ENCODE measurements around the gene ZNRF2. TPM values are rescaled to one million over a fixed set of nuclear protein-coding genes. Genes with fewer than 3 reads are reported as not detected.

The ZNRF2 gene
- total RNA-seq, 3 donors from 2014 or later (not counting 1 experiment from before 2014, with no cell fraction given): 35.0 to 43.7 (median 36.3) TPM

DNA sequence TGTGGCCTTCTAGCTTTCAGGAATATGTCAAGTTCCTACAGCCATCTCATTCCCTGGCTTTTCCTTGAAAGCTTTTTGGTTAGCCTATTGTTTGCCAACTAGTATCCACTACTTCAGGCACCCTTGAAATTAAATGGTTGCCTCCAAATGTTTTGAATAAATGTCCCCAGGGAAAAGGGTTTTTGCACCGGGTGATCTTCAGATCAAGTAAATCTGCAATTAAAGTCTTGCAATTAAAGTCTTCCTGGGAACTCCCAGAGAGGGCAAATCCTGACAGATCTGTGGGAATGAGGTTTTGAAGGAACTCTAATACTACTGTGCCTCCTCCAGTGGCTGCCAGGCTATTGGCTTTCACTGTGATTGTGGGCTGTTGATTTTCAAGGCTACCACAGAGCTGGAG lies 17.7 kb upstream of the ZNRF2 start:
- H3K9me3 ChIP-seq (ENCODE audit: control insufficient read depth, insufficient read depth, low read length): no peaks in the 10 kb centered on the region
- no peaks in the 10 kb centered on the region for H3K4me1 ChIP-seq (ENCODE audit: control insufficient read depth, insufficient read depth, low read length)
- Mint-ChIP-seq H3K4me3 (no peak overlapping the region), H3K9me3 (no peaks in the 10 kb centered on the region), H3K27me3 (ENCODE audit: low read depth in 2 of 2) (no peaks in the 10 kb centered on the region), H3K27ac (no peak overlapping the region), H3K4me1 (no peaks in the 10 kb centered on the region), H3K36me3 (no peaks in the 10 kb centered on the region)
- TF ChIP-seq, protein P1, sequence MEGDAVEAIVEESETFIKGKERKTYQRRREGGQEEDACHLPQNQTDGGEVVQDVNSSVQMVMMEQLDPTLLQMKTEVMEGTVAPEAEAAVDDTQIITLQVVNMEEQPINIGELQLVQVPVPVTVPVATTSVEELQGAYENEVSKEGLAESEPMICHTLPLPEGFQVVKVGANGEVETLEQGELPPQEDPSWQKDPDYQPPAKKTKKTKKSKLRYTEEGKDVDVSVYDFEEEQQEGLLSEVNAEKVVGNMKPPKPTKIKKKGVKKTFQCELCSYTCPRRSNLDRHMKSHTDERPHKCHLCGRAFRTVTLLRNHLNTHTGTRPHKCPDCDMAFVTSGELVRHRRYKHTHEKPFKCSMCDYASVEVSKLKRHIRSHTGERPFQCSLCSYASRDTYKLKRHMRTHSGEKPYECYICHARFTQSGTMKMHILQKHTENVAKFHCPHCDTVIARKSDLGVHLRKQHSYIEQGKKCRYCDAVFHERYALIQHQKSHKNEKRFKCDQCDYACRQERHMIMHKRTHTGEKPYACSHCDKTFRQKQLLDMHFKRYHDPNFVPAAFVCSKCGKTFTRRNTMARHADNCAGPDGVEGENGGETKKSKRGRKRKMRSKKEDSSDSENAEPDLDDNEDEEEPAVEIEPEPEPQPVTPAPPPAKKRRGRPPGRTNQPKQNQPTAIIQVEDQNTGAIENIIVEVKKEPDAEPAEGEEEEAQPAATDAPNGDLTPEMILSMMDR (IDR thresholded peaks at IDR 0.05): no peak
- ATAC-seq (no peak), DNase-seq (no peak)
- H3K36me3 ChIP-seq (ENCODE audit: control insufficient read depth, insufficient read depth, low read length): no peaks in the 10 kb centered on the region
- no peaks in the 10 kb centered on the region for H3K27me3 ChIP-seq (ENCODE audit: control insufficient read depth, insufficient read depth, low read length)
- no peak overlapping the region for H3K4me3 ChIP-seq (ENCODE audit: low read length)
- 67% methylated on average over 1 of the region's 1 CpG for WGBS (ENCODE audit: insufficient coverage)
- intact Hi-C loops (cut with micrococcal nuclease): no loop called here
- no peak overlapping the region for H3K27ac ChIP-seq (ENCODE audit: low read length)

DNA sequence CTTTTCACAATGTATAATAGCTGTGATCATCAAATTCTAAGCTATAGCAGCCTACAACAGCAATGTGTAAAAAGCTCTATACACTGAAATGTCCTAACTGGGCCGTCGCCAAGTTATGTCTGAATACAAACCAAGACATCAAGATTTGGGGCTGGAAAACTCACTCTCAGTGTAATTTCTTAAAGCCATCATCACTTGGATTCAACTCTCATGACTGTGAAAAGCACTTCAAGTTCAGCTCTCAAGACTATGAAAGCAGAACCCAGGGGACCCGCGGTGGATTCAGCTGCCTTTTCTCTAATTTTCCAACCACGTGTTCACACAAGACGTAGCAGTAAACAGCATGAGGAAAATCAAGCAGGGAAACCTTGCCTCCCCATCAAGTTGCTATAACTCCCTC lies 15.8 kb upstream of the ZNRF2 start:
- no peak for ATAC-seq
- no peaks in the 10 kb centered on the region for H3K9me3 Mint-ChIP-seq
- H3K4me3 ChIP-seq (ENCODE audit: low read length): no peak overlapping the region
- no peaks in the 10 kb centered on the region for H3K4me1 Mint-ChIP-seq
- no peak overlapping the region for H3K27ac Mint-ChIP-seq
- no peak overlapping the region for H3K4me3 Mint-ChIP-seq
- no peak overlapping the region for H3K27ac ChIP-seq (ENCODE audit: low read length)
- no peaks in the 10 kb centered on the region for H3K27me3 Mint-ChIP-seq (ENCODE audit: low read depth in 2 of 2)
- no peaks in the 10 kb centered on the region for H3K27me3 ChIP-seq (ENCODE audit: control insufficient read depth, insufficient read depth, low read length)
- no peak for DNase-seq
- no peaks in the 10 kb centered on the region for H3K9me3 ChIP-seq (ENCODE audit: control insufficient read depth, insufficient read depth, low read length)
- TF ChIP-seq, protein P1 (IDR thresholded peaks at IDR 0.05): no peak
- H3K36me3 ChIP-seq (ENCODE audit: control insufficient read depth, insufficient read depth, low read length): no peaks in the 10 kb centered on the region
- no peaks in the 10 kb centered on the region for H3K36me3 Mint-ChIP-seq
- H3K4me1 ChIP-seq (ENCODE audit: control insufficient read depth, insufficient read depth, low read length): no peaks in the 10 kb centered on the region
- WGBS (ENCODE audit: insufficient coverage): 83% methylated on average over 6 of the region's 6 CpGs
- intact Hi-C loops (cut with micrococcal nuclease): no loop called here

DNA sequence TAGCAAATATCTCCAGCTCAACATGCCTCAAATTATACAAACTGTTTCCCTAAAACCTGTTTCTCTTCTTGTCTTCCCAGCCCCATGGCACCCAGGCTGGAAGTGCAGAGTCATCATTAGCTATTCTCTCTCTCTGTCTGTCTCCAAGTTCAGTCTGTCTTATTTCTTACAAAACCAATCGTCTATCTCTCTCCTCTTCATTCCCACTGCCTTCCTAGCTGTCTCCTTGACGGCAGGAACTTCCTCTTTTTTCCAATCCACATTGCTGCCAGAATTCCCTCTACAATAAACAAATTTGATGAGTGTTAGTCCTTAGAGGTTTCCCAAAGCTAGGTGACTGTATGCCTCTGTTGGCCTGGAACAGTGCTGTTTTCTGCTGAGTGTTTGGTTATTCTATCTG lies 14.9 kb upstream of the ZNRF2 start:
- no peak overlapping the region for H3K4me3 ChIP-seq (ENCODE audit: low read length)
- Mint-ChIP-seq H3K9me3 (no peaks in the 10 kb centered on the region), H3K4me3 (no peak overlapping the region), H3K27me3 (ENCODE audit: low read depth in 2 of 2) (no peaks in the 10 kb centered on the region), H3K27ac (no peak overlapping the region), H3K36me3 (no peaks in the 10 kb centered on the region), H3K4me1 (no peaks in the 10 kb centered on the region)
- no peak overlapping the region for H3K27ac ChIP-seq (ENCODE audit: low read length)
- no peaks in the 10 kb centered on the region for H3K36me3 ChIP-seq (ENCODE audit: control insufficient read depth, insufficient read depth, low read length)
- no peaks in the 10 kb centered on the region for H3K9me3 ChIP-seq (ENCODE audit: control insufficient read depth, insufficient read depth, low read length)
- no peak for ATAC-seq
- 67% methylated on average over 1 of the region's 2 CpGs for WGBS (ENCODE audit: insufficient coverage)
- no peak for DNase-seq
- H3K27me3 ChIP-seq (ENCODE audit: control insufficient read depth, insufficient read depth, low read length): no peaks in the 10 kb centered on the region
- TF ChIP-seq, protein P1 (IDR thresholded peaks at IDR 0.05): no peak
- intact Hi-C loops (cut with micrococcal nuclease): no loop called here
- H3K4me1 ChIP-seq (ENCODE audit: control insufficient read depth, insufficient read depth, low read length): no peaks in the 10 kb centered on the region

DNA sequence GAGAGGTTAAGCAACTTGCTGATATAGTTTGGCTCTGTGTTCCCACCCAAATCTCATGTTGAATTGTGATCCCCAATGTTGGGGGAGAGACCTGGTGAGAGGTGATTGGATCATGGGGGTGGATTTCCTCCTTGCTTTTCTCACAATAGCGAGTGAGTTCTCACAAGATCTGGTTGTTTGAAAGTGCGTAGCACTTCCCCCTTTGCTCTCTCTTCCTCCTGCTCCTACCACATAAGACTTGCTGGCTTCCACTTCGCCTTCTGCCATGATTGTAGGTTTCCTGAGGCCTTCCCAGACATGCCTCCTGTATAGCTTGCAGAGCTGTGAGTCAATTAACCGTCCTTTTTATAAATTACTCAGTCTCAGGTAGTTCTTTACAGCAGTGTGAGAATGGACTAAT lies 13.5 kb upstream of the ZNRF2 start:
- WGBS (ENCODE audit: insufficient coverage): 83% methylated on average over 3 of the region's 4 CpGs

More for the DNA sequence above, 13.5 kb upstream of the ZNRF2 start:
- no peaks in the 10 kb centered on the region for H3K4me1 Mint-ChIP-seq
- H3K9me3 Mint-ChIP-seq: no peaks in the 10 kb centered on the region
- no peaks in the 10 kb centered on the region for H3K27me3 Mint-ChIP-seq (ENCODE audit: low read depth in 2 of 2)
- Histone ChIP-seq H3K27me3 (ENCODE audit: control insufficient read depth, insufficient read depth, low read length) (no peaks in the 10 kb centered on the region), H3K4me3 (ENCODE audit: low read length) (no peak overlapping the region), H3K27ac (ENCODE audit: low read length) (no peak overlapping the region), H3K36me3 (ENCODE audit: control insufficient read depth, insufficient read depth, low read length) (no peaks in the 10 kb centered on the region), H3K9me3 (ENCODE audit: control insufficient read depth, insufficient read depth, low read length) (no peaks in the 10 kb centered on the region), H3K4me1 (ENCODE audit: control insufficient read depth, insufficient read depth, low read length) (no peaks in the 10 kb centered on the region)
- H3K36me3 Mint-ChIP-seq: no peaks in the 10 kb centered on the region
- H3K27ac Mint-ChIP-seq: no peak overlapping the region
- TF ChIP-seq, protein P1 (IDR thresholded peaks at IDR 0.05): no peak
- DNase-seq (no peak), ATAC-seq (no peak)
- intact Hi-C loops (cut with micrococcal nuclease): loop anchor here (10.0 kb wide), 1 partner anchor 174 kb away; no protein-coding TSS in a partner anchor
- H3K4me3 Mint-ChIP-seq: no peak overlapping the region

Data from natural killer cell (primary cell).